KMS-11 (cell line): ENCODE data around the gene ONECUT2.

Source experiments
- H2AFZ ChIP-seq: fragments of 200-600 bp; sonication (generic); 2 replicates; pipeline ENCODE4 v1.6.1; 2016; ENCODE audit warnings: antibody characterized with exemption, mixed run types, low read depth
- H3K27ac ChIP-seq: fragments of 200-600 bp; sonication (generic); 2 replicates; pipeline ENCODE4 v1.6.1; 2016; ENCODE audit warnings: mild to moderate bottlenecking, mixed run types
- H3K27me3 ChIP-seq: fragments of 200-600 bp; sonication (generic); 2 replicates; pipeline ENCODE4 v1.6.1; 2017; ENCODE audit warnings: mild to moderate bottlenecking, low read depth, mixed run types, moderate library complexity; ENCODE audit not compliant: insufficient read depth
- H3K36me3 ChIP-seq: fragments of 200-600 bp; sonication (generic); 2 replicates; pipeline ENCODE4 v1.6.1; 2017; ENCODE audit warnings: mild to moderate bottlenecking, mixed run types; ENCODE audit not compliant: insufficient read depth
- H3K4me1 ChIP-seq: fragments of 200-600 bp; sonication (generic); 2 replicates; pipeline ENCODE4 v1.6.1; 2016; ENCODE audit warnings: mild to moderate bottlenecking, low read depth, mixed run types; ENCODE audit not compliant: poor library complexity, severe bottlenecking
- H3K4me2 ChIP-seq: fragments of 200-600 bp; sonication (generic); 2 replicates; pipeline ENCODE4 v1.7.0; 2016; ENCODE audit warnings: mild to moderate bottlenecking, mixed run types
- H3K4me3 ChIP-seq: fragments of 200-600 bp; sonication (generic); IDR thresholded peaks from 2 replicates; pipeline ENCODE4 v1.6.1; 2017; ENCODE audit warnings: low read depth, low read length, mixed read lengths; ENCODE audit not compliant: insufficient read depth
- H3K79me2 ChIP-seq: fragments of 200-600 bp; sonication (generic); 2 replicates; pipeline ENCODE4 v1.6.1; 2016; ENCODE audit warnings: low read depth, mixed run types; ENCODE audit not compliant: insufficient read depth
- H3K9ac ChIP-seq: fragments of 200-600 bp; sonication (generic); 2 replicates; pipeline ENCODE4 v1.6.1; 2016; ENCODE audit warnings: mild to moderate bottlenecking, mixed run types
- H4K20me1 ChIP-seq: fragments of 200-600 bp; sonication (generic); 2 replicates; pipeline ENCODE4 v1.6.1; 2016; ENCODE audit warnings: mild to moderate bottlenecking, mixed run types; ENCODE audit not compliant: insufficient read depth
- TF ChIP-seq, protein P1 (sequence below): fragments of 200-600 bp; sonication (generic); conservative IDR thresholded peaks from 2 replicates; pipeline ENCODE4 v1.6.1; 2017; ENCODE audit warnings: low read depth, mild to moderate bottlenecking, antibody characterized with exemption, low read length, moderate library complexity, mixed read lengths

ONECUT2 gene

DNA sequence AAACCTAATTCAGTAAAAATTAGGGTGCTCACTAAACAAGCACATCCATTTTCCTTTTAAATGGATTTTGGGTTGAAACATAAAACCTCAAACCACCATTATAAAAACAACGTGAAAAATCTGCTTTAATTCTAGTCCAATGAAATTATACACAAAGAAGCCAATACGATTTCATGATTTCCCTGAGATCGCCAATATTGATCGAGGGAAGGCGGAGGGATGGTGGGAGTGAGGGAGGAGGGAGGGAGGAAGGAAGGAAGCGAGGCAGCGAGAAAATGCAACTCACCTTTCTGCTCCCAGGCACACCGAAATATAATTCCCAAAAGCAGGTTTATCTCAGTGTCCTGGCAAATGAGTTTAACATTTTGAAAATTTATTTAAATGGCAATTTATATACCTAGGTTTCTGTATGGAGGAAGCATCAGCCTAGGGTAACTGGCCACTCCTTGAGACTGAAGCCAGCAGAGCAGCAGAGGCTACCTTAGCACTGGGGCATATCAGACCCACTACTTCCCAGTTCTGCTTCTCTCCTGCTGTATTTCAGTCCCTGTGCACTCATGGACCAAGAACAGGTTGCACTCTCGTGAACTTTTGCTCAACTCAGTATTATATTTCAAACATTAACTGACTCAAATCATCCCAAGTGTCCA, 2.3 kb upstream of the ONECUT2 start:
- H3K36me3 ChIP-seq: no peaks in the 10 kb centered on the region
- peaks cover 16% of the 10 kb centered on the region for H3K79me2 ChIP-seq
- no peak overlapping the region for H3K27ac ChIP-seq
- no peak overlapping the region for H2AFZ ChIP-seq
- no peaks in the 10 kb centered on the region; the same call in 1 of the 2 replicates for H3K27me3 ChIP-seq
- H4K20me1 ChIP-seq: no peaks in the 10 kb centered on the region
- H3K4me1 ChIP-seq: peaks cover 27% of the 10 kb centered on the region
- no peak overlapping the region for H3K4me3 ChIP-seq
- no peak overlapping the region for H3K4me2 ChIP-seq
- TF ChIP-seq, protein P1, sequence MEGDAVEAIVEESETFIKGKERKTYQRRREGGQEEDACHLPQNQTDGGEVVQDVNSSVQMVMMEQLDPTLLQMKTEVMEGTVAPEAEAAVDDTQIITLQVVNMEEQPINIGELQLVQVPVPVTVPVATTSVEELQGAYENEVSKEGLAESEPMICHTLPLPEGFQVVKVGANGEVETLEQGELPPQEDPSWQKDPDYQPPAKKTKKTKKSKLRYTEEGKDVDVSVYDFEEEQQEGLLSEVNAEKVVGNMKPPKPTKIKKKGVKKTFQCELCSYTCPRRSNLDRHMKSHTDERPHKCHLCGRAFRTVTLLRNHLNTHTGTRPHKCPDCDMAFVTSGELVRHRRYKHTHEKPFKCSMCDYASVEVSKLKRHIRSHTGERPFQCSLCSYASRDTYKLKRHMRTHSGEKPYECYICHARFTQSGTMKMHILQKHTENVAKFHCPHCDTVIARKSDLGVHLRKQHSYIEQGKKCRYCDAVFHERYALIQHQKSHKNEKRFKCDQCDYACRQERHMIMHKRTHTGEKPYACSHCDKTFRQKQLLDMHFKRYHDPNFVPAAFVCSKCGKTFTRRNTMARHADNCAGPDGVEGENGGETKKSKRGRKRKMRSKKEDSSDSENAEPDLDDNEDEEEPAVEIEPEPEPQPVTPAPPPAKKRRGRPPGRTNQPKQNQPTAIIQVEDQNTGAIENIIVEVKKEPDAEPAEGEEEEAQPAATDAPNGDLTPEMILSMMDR: no peak
- H3K9ac ChIP-seq: no peak overlapping the region

DNA sequence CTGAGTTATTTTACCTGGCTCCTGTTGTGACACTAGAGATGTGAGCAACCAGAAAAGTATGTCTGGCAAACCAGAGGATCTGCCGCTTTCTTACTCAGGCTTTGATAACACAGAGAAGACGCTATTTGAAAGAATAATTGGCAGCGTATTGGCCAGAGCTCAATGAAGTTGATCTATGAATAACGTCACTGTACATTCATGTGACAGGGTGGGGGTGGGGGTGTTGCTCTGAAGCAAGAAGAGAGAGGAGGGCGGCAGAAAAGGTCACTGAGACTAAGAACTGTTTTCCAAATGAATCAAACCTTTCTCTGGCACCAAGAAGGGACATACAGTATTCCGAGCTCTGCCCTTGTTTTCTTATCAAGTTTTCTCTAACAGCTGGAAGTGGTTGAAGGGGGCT, 1.7 kb upstream of the ONECUT2 start:
- Histone ChIP-seq H3K79me2 (peaks cover 21% of the 10 kb centered on the region), H3K27ac (no peak overlapping the region), H3K4me1 (peaks cover 32% of the 10 kb centered on the region), H3K4me3 (no peak overlapping the region), H4K20me1 (no peaks in the 10 kb centered on the region), H3K9ac (no peak overlapping the region), H3K27me3 (no peaks in the 10 kb centered on the region; the same call in 1 of the 2 replicates), H3K36me3 (no peaks in the 10 kb centered on the region), H3K4me2 (no peak overlapping the region), H2AFZ (no peak overlapping the region; the same call in 1 of the 2 replicates)
- TF ChIP-seq, protein P1: no peak

DNA sequence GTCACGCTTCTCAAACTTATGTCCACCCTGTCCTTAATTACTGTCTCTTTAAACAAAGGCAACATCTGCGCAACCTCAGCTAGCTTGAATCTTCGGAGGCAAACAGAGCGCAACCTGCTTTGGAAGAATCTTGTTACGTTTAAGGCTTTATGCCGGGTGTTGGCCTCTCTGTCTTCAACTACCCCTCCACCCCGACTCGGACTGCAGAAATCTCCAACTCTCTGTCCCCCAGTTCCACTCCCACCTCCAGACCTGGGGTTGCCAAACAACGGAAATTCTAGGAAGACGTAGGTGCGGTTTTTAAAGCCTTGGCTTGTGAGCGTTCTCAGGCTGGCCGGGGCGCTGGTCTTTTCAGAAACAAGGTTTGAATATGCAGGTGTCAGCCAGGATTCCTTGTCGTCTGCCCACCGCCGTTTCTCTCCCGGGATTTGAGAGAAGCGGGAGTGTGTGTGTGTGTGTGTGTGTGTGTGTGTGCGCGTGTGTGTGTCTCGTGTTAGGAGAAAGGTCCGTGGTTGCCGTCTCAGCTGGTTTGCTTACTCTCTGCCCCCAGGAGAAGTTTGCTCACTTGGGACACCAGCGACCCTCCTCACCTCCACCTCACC, 1.1 kb upstream of the ONECUT2 start:
- peaks cover 36% of the 10 kb centered on the region for H3K4me1 ChIP-seq
- peak overlapping the region; percentile 99 for H2AFZ ChIP-seq
- H3K9ac ChIP-seq: no peak overlapping the region
- TF ChIP-seq, protein P1: no peak
- H3K79me2 ChIP-seq: peaks cover 27% of the 10 kb centered on the region
- no peaks in the 10 kb centered on the region; the same call in 1 of the 2 replicates for H3K27me3 ChIP-seq
- H3K36me3 ChIP-seq: no peaks in the 10 kb centered on the region
- H4K20me1 ChIP-seq: no peaks in the 10 kb centered on the region
- H3K27ac ChIP-seq: no peak overlapping the region
- H3K4me3 ChIP-seq: peak overlapping the region; percentile 59
- H3K4me2 ChIP-seq: peak overlapping the region; percentile 100; the same call in 1 of the 2 replicates

DNA sequence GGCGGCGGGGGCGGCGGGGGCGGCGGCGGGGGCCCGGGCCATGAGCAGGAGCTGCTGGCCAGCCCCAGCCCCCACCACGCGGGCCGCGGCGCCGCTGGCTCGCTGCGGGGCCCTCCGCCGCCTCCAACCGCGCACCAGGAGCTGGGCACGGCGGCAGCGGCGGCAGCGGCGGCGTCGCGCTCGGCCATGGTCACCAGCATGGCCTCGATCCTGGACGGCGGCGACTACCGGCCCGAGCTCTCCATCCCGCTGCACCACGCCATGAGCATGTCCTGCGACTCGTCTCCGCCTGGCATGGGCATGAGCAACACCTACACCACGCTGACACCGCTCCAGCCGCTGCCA, 644 bp downstream of the ONECUT2 start:
- Histone ChIP-seq H3K4me1 (peaks cover 24% of the 10 kb centered on the region), H2AFZ (no peak overlapping the region), H3K27me3 (no peaks in the 10 kb centered on the region; the same call in 1 of the 2 replicates), H3K4me3 (no peak overlapping the region), H3K9ac (no peak overlapping the region), H4K20me1 (no peaks in the 10 kb centered on the region; the same call in 1 of the 2 replicates), H3K79me2 (peaks cover 45% of the 10 kb centered on the region), H3K36me3 (peaks cover 8% of the 10 kb centered on the region; the same call in 1 of the 2 replicates), H3K4me2 (peak overlapping the region; percentile 64; the same call in 1 of the 2 replicates), H3K27ac (no peak overlapping the region)
- TF ChIP-seq, protein P1: no peak
